Measurements from ENCODE around the gene NR6A1.

NR6A1 gene

DNA sequence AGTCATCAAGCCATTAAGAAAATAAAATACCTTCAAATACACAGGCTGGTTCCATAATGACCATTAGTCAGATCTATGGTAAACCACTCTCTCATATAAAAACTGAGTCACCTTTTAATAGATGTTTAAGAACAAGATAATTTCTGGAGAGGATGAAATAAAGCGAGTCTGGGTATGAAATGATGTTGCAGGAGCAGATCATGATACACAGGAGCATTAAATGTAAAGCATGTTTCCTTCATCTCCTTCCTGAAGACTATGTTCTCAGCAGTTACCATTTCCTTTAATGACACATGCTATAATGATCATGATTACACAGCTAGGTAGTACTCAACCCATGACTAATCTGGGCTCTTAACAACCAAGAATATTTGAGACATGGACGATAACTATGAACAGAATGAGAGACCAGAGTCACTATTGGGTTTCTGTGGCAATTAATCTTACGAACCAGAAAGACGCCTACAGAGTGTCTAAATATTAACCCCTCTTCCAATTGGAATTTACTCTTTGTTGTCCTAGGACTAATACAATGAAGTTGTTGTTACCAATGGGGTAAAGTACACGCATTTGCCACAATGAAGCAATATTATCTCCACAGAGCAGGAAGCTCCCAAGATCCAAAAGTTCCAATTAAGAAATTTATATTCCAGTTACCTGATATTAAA is 105.6 kb downstream of the NR6A1 start:
- no peak overlapping the region for H3K4me3 ChIP-seq (ENCODE audit: low read depth, low read length)
- in situ Hi-C loops (cut with HindIII; ENCODE audit: low sequenced_read_pairs), result no loop called here
- TF ChIP-seq, protein P1, sequence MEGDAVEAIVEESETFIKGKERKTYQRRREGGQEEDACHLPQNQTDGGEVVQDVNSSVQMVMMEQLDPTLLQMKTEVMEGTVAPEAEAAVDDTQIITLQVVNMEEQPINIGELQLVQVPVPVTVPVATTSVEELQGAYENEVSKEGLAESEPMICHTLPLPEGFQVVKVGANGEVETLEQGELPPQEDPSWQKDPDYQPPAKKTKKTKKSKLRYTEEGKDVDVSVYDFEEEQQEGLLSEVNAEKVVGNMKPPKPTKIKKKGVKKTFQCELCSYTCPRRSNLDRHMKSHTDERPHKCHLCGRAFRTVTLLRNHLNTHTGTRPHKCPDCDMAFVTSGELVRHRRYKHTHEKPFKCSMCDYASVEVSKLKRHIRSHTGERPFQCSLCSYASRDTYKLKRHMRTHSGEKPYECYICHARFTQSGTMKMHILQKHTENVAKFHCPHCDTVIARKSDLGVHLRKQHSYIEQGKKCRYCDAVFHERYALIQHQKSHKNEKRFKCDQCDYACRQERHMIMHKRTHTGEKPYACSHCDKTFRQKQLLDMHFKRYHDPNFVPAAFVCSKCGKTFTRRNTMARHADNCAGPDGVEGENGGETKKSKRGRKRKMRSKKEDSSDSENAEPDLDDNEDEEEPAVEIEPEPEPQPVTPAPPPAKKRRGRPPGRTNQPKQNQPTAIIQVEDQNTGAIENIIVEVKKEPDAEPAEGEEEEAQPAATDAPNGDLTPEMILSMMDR (IDR thresholded peaks at IDR 0.05; ENCODE audit: low read depth, low read length), result no peak
- peak; percentile 80 for DNase-seq (ENCODE audit: low read depth, low spot score)

DNA sequence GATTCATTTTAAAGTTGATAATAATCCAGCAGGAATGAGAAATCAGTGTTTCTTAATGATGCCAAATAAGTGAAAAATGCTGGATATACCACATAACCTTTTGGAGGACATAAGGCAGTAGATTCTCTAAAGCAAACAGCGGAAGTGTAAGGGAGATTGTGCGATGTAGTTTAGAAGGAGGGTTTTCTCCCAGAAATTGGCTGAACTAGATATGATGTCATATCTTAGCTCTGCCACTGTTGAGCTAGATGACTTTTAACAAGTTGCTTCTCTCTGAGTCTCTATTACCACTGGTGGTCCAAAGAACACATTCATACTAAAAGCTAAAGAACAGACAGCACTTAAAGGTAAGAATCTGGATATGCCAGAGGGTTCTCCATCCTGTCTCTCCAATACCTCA is 107.0 kb downstream of the NR6A1 start:
- in situ Hi-C loops (cut with HindIII; ENCODE audit: low sequenced_read_pairs), result no loop called here
- H3K4me3 ChIP-seq (ENCODE audit: low read depth, low read length), result no peak overlapping the region
- DNase-seq (ENCODE audit: low read depth, low spot score), result no peak
- TF ChIP-seq, protein P1 (IDR thresholded peaks at IDR 0.05; ENCODE audit: low read depth, low read length), result no peak

DNA sequence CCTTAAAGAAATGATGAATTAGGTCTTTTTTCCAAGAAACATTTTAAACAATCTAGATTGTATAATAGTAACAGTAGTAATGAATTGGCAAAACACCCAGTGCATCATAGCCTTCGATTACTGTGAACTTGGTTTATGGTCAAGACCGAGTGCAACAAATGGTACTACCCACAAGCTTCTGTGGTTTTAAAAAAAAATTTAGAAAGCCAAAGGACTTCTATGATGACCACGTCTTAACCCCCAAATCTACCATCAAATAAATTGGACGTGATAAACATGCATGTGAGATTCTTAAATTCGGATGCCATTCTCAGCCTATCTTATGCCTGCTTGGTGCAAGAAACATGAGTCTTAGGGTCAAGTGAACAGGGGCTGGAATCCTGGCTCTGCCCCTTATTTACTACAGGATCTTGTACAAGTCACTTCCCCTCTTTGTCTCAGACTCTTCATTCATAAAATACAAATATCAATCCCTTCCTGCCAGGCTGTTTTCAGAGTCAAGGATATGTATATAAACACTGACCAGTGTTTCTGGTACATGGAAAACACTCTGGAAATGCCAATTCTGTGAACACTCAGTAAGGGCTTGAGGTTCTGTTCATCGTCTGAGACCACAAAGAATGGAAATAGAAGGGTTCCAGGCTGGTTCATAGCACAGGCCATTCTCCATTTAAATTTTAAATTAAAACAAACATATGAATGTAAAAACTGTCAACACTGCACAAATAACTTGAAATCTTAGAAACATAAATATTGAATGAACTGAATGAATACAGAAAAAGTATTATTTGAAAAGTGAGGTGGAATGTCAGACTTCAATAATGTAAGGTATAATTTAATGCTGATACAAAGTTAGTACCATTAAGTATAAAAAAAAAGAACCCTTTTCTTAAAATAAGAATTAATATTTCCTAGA is 107.8 kb downstream of the NR6A1 start:
- in situ Hi-C loops (cut with HindIII; ENCODE audit: low sequenced_read_pairs), result no loop called here
- peak; percentile 37 for DNase-seq (ENCODE audit: low read depth, low spot score)
- H3K4me3 ChIP-seq (ENCODE audit: low read depth, low read length), result no peak overlapping the region
- TF ChIP-seq, protein P1 (IDR thresholded peaks at IDR 0.05; ENCODE audit: low read depth, low read length), result no peak

DNA sequence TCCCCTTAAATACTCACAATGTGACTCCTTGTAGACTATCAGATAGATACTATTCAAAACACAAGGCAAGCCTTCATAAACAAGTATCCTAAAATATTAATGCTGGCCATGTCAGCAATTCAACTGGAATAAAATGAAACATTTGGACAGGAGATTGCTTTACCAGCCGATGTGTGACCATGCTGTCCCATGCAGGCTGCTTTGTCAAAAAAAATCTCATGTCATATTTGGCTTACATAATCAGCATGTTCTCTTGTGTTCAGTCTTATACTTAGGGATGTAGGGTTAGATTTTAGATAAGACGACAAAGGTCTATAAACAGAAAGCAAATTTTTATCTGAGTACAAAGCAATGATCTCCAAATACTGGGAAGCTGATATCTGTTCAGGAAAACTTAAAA is 108.5 kb downstream of the NR6A1 start:
- DNase-seq (ENCODE audit: low read depth, low spot score), result no peak
- TF ChIP-seq, protein P1 (IDR thresholded peaks at IDR 0.05; ENCODE audit: low read depth, low read length), result no peak
- in situ Hi-C loops (cut with HindIII; ENCODE audit: low sequenced_read_pairs), result no loop called here

GRCh38 chr9:124661271-124661670 is 109.8 kb downstream of the NR6A1 start:
- TF ChIP-seq, protein P1 (IDR thresholded peaks at IDR 0.05; ENCODE audit: low read depth, low read length), result no peak
- in situ Hi-C loops (cut with HindIII; ENCODE audit: low sequenced_read_pairs), result no loop called here
- H3K4me3 ChIP-seq (ENCODE audit: low read depth, low read length), result no peak overlapping the region
- DNase-seq (ENCODE audit: low read depth, low spot score), result peak; percentile 27

More for the DNA sequence above, 108.5 kb downstream of the NR6A1 start:
- H3K4me3 ChIP-seq (ENCODE audit: low read depth, low read length), result no peak overlapping the region

DNA sequence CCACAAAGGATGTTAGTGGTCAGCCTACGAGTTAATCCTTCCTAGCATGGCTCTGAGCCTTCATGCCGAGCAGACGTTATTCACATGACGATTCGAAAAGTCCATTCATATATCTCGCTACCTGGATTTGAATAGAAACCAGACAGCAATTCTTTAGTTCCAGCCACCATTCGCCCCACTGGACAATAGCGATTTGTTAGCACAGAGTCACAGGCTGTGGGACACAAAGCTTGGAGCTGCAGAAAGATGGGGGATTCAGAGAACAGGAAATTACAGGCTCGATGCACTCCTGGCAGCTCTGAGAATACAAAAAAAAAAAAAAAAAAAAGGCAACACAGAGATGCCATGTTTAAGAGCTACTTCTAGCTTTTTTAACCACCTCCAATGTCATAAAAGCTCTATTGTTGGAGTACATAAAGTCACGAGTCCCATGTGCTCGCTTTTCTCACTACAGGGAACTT is 110.7 kb downstream of the NR6A1 start:
- peak overlapping the region; percentile 72 for H3K4me3 ChIP-seq (ENCODE audit: low read depth, low read length)
- TF ChIP-seq, protein P1 (IDR thresholded peaks at IDR 0.05; ENCODE audit: low read depth, low read length), result no peak
- DNase-seq (ENCODE audit: low read depth, low spot score), result peak; percentile 81
- in situ Hi-C loops (cut with HindIII; ENCODE audit: low sequenced_read_pairs), result no loop called here
